Mesodermal cell (in vitro differentiated cells): ENCODE results near the gene CXCL3.
A peak's percentile ranks its signal among the peaks of the same experiment; 100 is the strongest.

Experiments used
- H3K27ac ChIP-seq: 2 replicates; pipeline ENCODE4 v1.7.0; 2013; ENCODE audit warnings: mild to moderate bottlenecking, low read depth, low read length, moderate library complexity; ENCODE audit not compliant: severe bottlenecking
- H3K36me3 ChIP-seq: 2 replicates; pipeline ENCODE4 v1.7.1; 2013; ENCODE audit warnings: mild to moderate bottlenecking, low read length, moderate library complexity; ENCODE audit not compliant: control insufficient read depth, insufficient read depth
- H3K4me1 ChIP-seq: one replicate; pipeline ENCODE4 v1.7.1; 2013; ENCODE audit warnings: mild to moderate bottlenecking, low read length; ENCODE audit not compliant: insufficient read depth, control insufficient read depth, poor library complexity, severe bottlenecking
- H3K4me3 ChIP-seq: 2 replicates; pipeline ENCODE4 v1.7.0; 2013; ENCODE audit warnings: low read length, control low read depth, mild to moderate bottlenecking; ENCODE audit not compliant: insufficient read depth, poor library complexity, severe bottlenecking; ENCODE audit errors: extremely low read depth
- H3K9me3 ChIP-seq: 2 replicates; pipeline ENCODE4 v1.7.1; 2013; ENCODE audit warnings: mild to moderate bottlenecking, low read length, moderate library complexity; ENCODE audit not compliant: control insufficient read depth
- WGBS, 2 experiments: methylation state at CpG; one replicate each; pipeline ENCODE4 v1.1.5; 2013; ENCODE audit warnings: missing lambda C conversion rate in 2 of 2; ENCODE audit not compliant: insufficient coverage in 2 of 2; 5-methylcytosine and 5-hydroxymethylcytosine counted together

The CXCL3 gene

GRCh38 chr4:74015126-74015780, 23.2 kb downstream of the CXCL3 start:
- Histone ChIP-seq H3K9me3 (no peaks in the 10 kb centered on the region), H3K4me1 (no peaks in the 10 kb centered on the region), H3K4me3 (no peak overlapping the region), H3K27ac (no peak overlapping the region), H3K36me3 (no peaks in the 10 kb centered on the region)
- WGBS, 2 experiments = 100% methylated on average over 2 of the region's 3 CpGs

GRCh38 chr4:74014332-74014731, 24.2 kb downstream of the CXCL3 start:
- no peaks in the 10 kb centered on the region for H3K4me1 ChIP-seq
- no peaks in the 10 kb centered on the region for H3K9me3 ChIP-seq
- WGBS, 2 experiments = no CpG with 5 or more reads among the region's 1 CpG
- H3K36me3 ChIP-seq = no peaks in the 10 kb centered on the region
- no peak overlapping the region for H3K4me3 ChIP-seq
- H3K27ac ChIP-seq = no peak overlapping the region

GRCh38 chr4:74013264-74013663, 25.2 kb downstream of the CXCL3 start:
- H3K9me3 ChIP-seq = no peaks in the 10 kb centered on the region
- H3K4me3 ChIP-seq = no peak overlapping the region
- no peak overlapping the region for H3K27ac ChIP-seq
- H3K36me3 ChIP-seq = no peaks in the 10 kb centered on the region
- WGBS, 2 experiments = 79 to 90% methylated on average over 2 of the region's 2 CpGs
- H3K4me1 ChIP-seq = no peaks in the 10 kb centered on the region

GRCh38 chr4:74012130-74012529, 26.4 kb downstream of the CXCL3 start:
- no peaks in the 10 kb centered on the region for H3K9me3 ChIP-seq
- no peak overlapping the region for H3K4me3 ChIP-seq
- H3K36me3 ChIP-seq = no peaks in the 10 kb centered on the region
- 100% methylated on average over 3 of the region's 4 CpGs; no CpG with 5 or more reads in 1 of the 2 experiments for WGBS, 2 experiments
- no peaks in the 10 kb centered on the region for H3K4me1 ChIP-seq
- no peak overlapping the region for H3K27ac ChIP-seq

- WGBS, 2 experiments = 100% methylated on average over 1 of the region's 3 CpGs; no CpG with 5 or more reads in 1 of the 2 experiments
- no peak overlapping the region for H3K4me3 ChIP-seq
These were observed 29.2 kb downstream of the CXCL3 start for GRCh38 chr4:74009307-74009706.

GRCh38 chr4:74006009-74006476, 32.4 kb downstream of the CXCL3 start:
- Histone ChIP-seq H3K27ac (no peak overlapping the region), H3K36me3 (no peaks in the 10 kb centered on the region), H3K4me3 (no peak overlapping the region), H3K9me3 (no peaks in the 10 kb centered on the region), H3K4me1 (no peaks in the 10 kb centered on the region)
- WGBS, 2 experiments = 83 to 89% methylated on average over 2 of the region's 2 CpGs

More at GRCh38 chr4:74009307-74009706, 29.2 kb downstream of the CXCL3 start:
- no peaks in the 10 kb centered on the region for H3K4me1 ChIP-seq
- H3K9me3 ChIP-seq = no peaks in the 10 kb centered on the region
- H3K27ac ChIP-seq = no peak overlapping the region
- no peaks in the 10 kb centered on the region for H3K36me3 ChIP-seq

- no peaks in the 10 kb centered on the region for H3K36me3 ChIP-seq
- no peak overlapping the region for H3K27ac ChIP-seq
- H3K4me3 ChIP-seq = no peak overlapping the region
- no peaks in the 10 kb centered on the region for H3K9me3 ChIP-seq
- WGBS, 2 experiments = no CpG with 5 or more reads among the region's 3 CpGs
- no peaks in the 10 kb centered on the region for H3K4me1 ChIP-seq
These were observed 33.0 kb downstream of the CXCL3 start for GRCh38 chr4:74005528-74005927.

GRCh38 chr4:74004668-74005067, 33.8 kb downstream of the CXCL3 start:
- no peaks in the 10 kb centered on the region for H3K4me1 ChIP-seq
- no peaks in the 10 kb centered on the region for H3K9me3 ChIP-seq
- no peak overlapping the region for H3K4me3 ChIP-seq
- 93 to 96% methylated on average over 2 of the region's 4 CpGs for WGBS, 2 experiments
- no peaks in the 10 kb centered on the region for H3K36me3 ChIP-seq
- H3K27ac ChIP-seq = no peak overlapping the region

- Histone ChIP-seq H3K27ac (no peak overlapping the region), H3K36me3 (no peaks in the 10 kb centered on the region), H3K9me3 (no peaks in the 10 kb centered on the region), H3K4me3 (no peak overlapping the region), H3K4me1 (peaks cover 12% of the 10 kb centered on the region)
- WGBS, 2 experiments = 85 to 94% methylated on average over 3 of the region's 6 CpGs
These were observed 38.2 kb downstream of the CXCL3 start for GRCh38 chr4:74000301-74000700.

- WGBS, 2 experiments = 69 to 72% methylated on average over 22 to 34 of the region's 46 CpGs
- Histone ChIP-seq H3K27ac (no peak within 1 kb of the TSS), H3K36me3 (no peaks in the 10 kb centered on the region), H3K9me3 (no peaks in the 10 kb centered on the region), H3K4me3 (peak within 1 kb of the TSS; percentile 19), H3K4me1 (peaks cover 12% of the 10 kb centered on the region)
These were observed 40.2 kb downstream of the CXCL3 start, which contains the start of gene CXCL5 for GRCh38 chr4:73998040-73999011. CXCL5 (minus strand) TSS chr4:73998677; CDS start chr4:73998581, 96 bp downstream.
